ENCODE data around the gene TFPI2. TPM values are rescaled to one million over a fixed set of nuclear protein-coding genes. Genes with fewer than 3 reads are reported as not detected.

Gene TFPI2
- total RNA-seq, 2 experiments from 2014 or later: not detected

GRCh38 chr7:93883917-93884345 lies 6.6 kb downstream of the TFPI2 start:
- H3K79me2 ChIP-seq (ENCODE audit: insufficient read depth, low read depth, low read length): no peaks in the 10 kb centered on the region
- H3K9me3 ChIP-seq (ENCODE audit: low read length): 0 out of 2 replicates have a peak, but pooled peaks cover 5% of the 10 kb centered on the region
- no TSS peak for BruUV-seq (replicated peaks)
- POLR2A ChIA-PET: no interaction called here
- no peaks in the 10 kb centered on the region for H3K36me3 ChIP-seq (ENCODE audit: insufficient read depth, low read length)
- TF ChIP-seq CTCF (conservative IDR thresholded peaks at IDR 0.05; ENCODE audit: low read length) (no peak), EZH2phosphoT487 (IDR thresholded peaks at IDR 0.05; ENCODE audit: borderline replicate concordance, low read depth, low read length) (no peak)
- H3K9me2 ChIP-seq (ENCODE audit: insufficient read depth, low read length): no peaks in the 10 kb centered on the region
- no peak overlapping the region for H3K4me2 ChIP-seq (ENCODE audit: low read length)
- no peak overlapping the region for H3K4me3 ChIP-seq (ENCODE audit: low read depth, low read length, poor library complexity, severe bottlenecking)
- H3K27ac ChIP-seq (ENCODE audit: low read depth, low read length, poor library complexity, severe bottlenecking): no peak overlapping the region
- no peak overlapping the region for H2AFZ ChIP-seq (ENCODE audit: low read length)
- no peaks in the 10 kb centered on the region for H3K4me1 ChIP-seq (ENCODE audit: insufficient read depth, low read length, poor library complexity, severe bottlenecking)
- no peak for DNase-seq (ENCODE audit: low spot score)
- intact Hi-C loops (cut with micrococcal nuclease; ENCODE audit: unreplicated experiment): no loop called here
- no peaks in the 10 kb centered on the region for H4K20me1 ChIP-seq (ENCODE audit: insufficient read depth, low read length)
- CTCF ChIA-PET (ENCODE audit: unreplicated experiment): no interaction called here

GRCh38 chr7:93883078-93883916 lies 7.3 kb downstream of the TFPI2 start:
- no TSS peak for BruUV-seq (replicated peaks)
- POLR2A ChIA-PET: no interaction called here
- intact Hi-C loops (cut with micrococcal nuclease; ENCODE audit: unreplicated experiment): no loop called here
- no peaks in the 10 kb centered on the region for H4K20me1 ChIP-seq (ENCODE audit: insufficient read depth, low read length)
- no peak overlapping the region for H3K27ac ChIP-seq (ENCODE audit: low read depth, low read length, poor library complexity, severe bottlenecking)
- CTCF ChIA-PET (ENCODE audit: unreplicated experiment): no interaction called here
- H3K4me2 ChIP-seq (ENCODE audit: low read length): no peak overlapping the region
- H3K4me3 ChIP-seq (ENCODE audit: low read depth, low read length, poor library complexity, severe bottlenecking): no peak overlapping the region
- H2AFZ ChIP-seq (ENCODE audit: low read length): no peak overlapping the region
- H3K79me2 ChIP-seq (ENCODE audit: insufficient read depth, low read depth, low read length): no peaks in the 10 kb centered on the region
- 0 out of 2 replicates have a peak, but pooled peaks cover 5% of the 10 kb centered on the region for H3K9me3 ChIP-seq (ENCODE audit: low read length)
- TF ChIP-seq CTCF (conservative IDR thresholded peaks at IDR 0.05; ENCODE audit: low read length) (peak; percentile 71), EZH2phosphoT487 (IDR thresholded peaks at IDR 0.05; ENCODE audit: borderline replicate concordance, low read depth, low read length) (no peak)
- H3K36me3 ChIP-seq (ENCODE audit: insufficient read depth, low read length): no peaks in the 10 kb centered on the region
- no peaks in the 10 kb centered on the region for H3K4me1 ChIP-seq (ENCODE audit: insufficient read depth, low read length, poor library complexity, severe bottlenecking)
- peak; percentile 25 for DNase-seq (ENCODE audit: low spot score)
- H3K9me2 ChIP-seq (ENCODE audit: insufficient read depth, low read length): no peaks in the 10 kb centered on the region

GRCh38 chr7:93882468-93882867 lies 8.1 kb downstream of the TFPI2 start:
- Histone ChIP-seq H3K27ac (ENCODE audit: low read depth, low read length, poor library complexity, severe bottlenecking) (no peak overlapping the region), H3K4me1 (ENCODE audit: insufficient read depth, low read length, poor library complexity, severe bottlenecking) (no peaks in the 10 kb centered on the region), H3K9me3 (ENCODE audit: low read length) (0 out of 2 replicates have a peak, but pooled peaks cover 5% of the 10 kb centered on the region), H3K36me3 (ENCODE audit: insufficient read depth, low read length) (no peaks in the 10 kb centered on the region), H3K9me2 (ENCODE audit: insufficient read depth, low read length) (no peaks in the 10 kb centered on the region), H4K20me1 (ENCODE audit: insufficient read depth, low read length) (no peaks in the 10 kb centered on the region), H3K4me3 (ENCODE audit: low read depth, low read length, poor library complexity, severe bottlenecking) (no peak overlapping the region), H3K4me2 (ENCODE audit: low read length) (no peak overlapping the region), H2AFZ (ENCODE audit: low read length) (no peak overlapping the region), H3K79me2 (ENCODE audit: insufficient read depth, low read depth, low read length) (no peaks in the 10 kb centered on the region)
- TF ChIP-seq CTCF (conservative IDR thresholded peaks at IDR 0.05; ENCODE audit: low read length): no peak
- no peak for TF ChIP-seq EZH2phosphoT487 (IDR thresholded peaks at IDR 0.05; ENCODE audit: borderline replicate concordance, low read depth, low read length)
- ChIA-PET POLR2A (no interaction called here), CTCF (ENCODE audit: unreplicated experiment) (no interaction called here)
- no peak for DNase-seq (ENCODE audit: low spot score)
- intact Hi-C loops (cut with micrococcal nuclease; ENCODE audit: unreplicated experiment): no loop called here
- BruUV-seq (replicated peaks): no TSS peak

Measured in OCI-LY7 (cell line).